GM12801 (cell line): Measurements from ENCODE around the gene NDUFA8.

ENCODE experiments used
- CTCF ChIP-seq: IDR thresholded peaks from one replicate; pipeline ENCODE4 v1.5.1; 2011; ENCODE audit warnings: control low read depth; ENCODE audit not compliant: insufficient read length; ENCODE audit errors: extremely low read depth

NDUFA8 gene

GRCh38 chr9:122144836-122145591 lies 14.6 kb downstream of the NDUFA8 start:
- TF ChIP-seq CTCF: no peak

- TF ChIP-seq CTCF: no peak
Measured at GRCh38 chr9:122143876-122144405, 15.6 kb downstream of the NDUFA8 start.

- TF ChIP-seq CTCF: no peak
Measured at GRCh38 chr9:122143296-122143695, 16.3 kb downstream of the NDUFA8 start.

GRCh38 chr9:122141671-122142070 lies 17.9 kb downstream of the NDUFA8 start:
- TF ChIP-seq CTCF: no peak

GRCh38 chr9:122140368-122141193 lies 19.0 kb downstream of the NDUFA8 start:
- no peak for TF ChIP-seq CTCF

GRCh38 chr9:122138560-122139268 lies 20.9 kb downstream of the NDUFA8 start:
- TF ChIP-seq CTCF: no peak

- TF ChIP-seq CTCF: no peak
Measured at GRCh38 chr9:122135529-122135859, 24.1 kb downstream of the NDUFA8 start.
